Activated CD8-positive, alpha-beta T cell treated with anti-CD3 and anti-CD28 coated beads, Interleukin-2, amount 10 ng/mL, durations not matched to agents 7 days and 5 days (primary cell): ENCODE measurements around the gene SNX25. TPM values are rescaled to one million over a fixed set of nuclear protein-coding genes. Genes with fewer than 3 reads are reported as not detected.
"Not testable (repeated sequence)": the region's sequence is repeated elsewhere in the genome, so short reads cannot be mapped to it uniquely, and the experiment has no call there.

Experiments used
- ATAC-seq: fragments of 150-1000 bp; cut with Tn5 transposase; one replicate; pipeline ENCODE4 v1.10.0; 2021; ENCODE audit warnings: moderate library complexity
- CTCF ChIA-PET: fragments of 350-600 bp; sonication (Branson Sonifier 250); formaldehyde crosslinking; loops from one replicate; lab custom pipeline; 2021; ENCODE audit warnings: antibody characterized with exemption; lab: Charles Lee
- POLR2A ChIA-PET: fragments of 350-600 bp; sonication (Branson Sonifier 250); formaldehyde crosslinking; loops from one replicate; lab custom pipeline; 2021; ENCODE audit warnings: antibody characterized with exemption; lab: Charles Lee
- DNase-seq: peaks from one replicate; pipeline ENCODE4 v3.0.0-alpha.2; 2020
- H3K27ac Mint-ChIP-seq: one replicate; pipeline ENCODE4 v1.8.0; 2021; ENCODE audit warnings: mild to moderate bottlenecking, mixed read lengths
- H3K27me3 Mint-ChIP-seq: one replicate; pipeline ENCODE4 v1.8.0; 2021; ENCODE audit warnings: low read depth, mixed read lengths
- H3K36me3 Mint-ChIP-seq: one replicate; pipeline ENCODE4 v1.8.0; 2021; ENCODE audit warnings: low read depth, mixed read lengths
- H3K4me1 Mint-ChIP-seq: one replicate; pipeline ENCODE4 v1.8.0; 2021; ENCODE audit warnings: low read depth, mixed read lengths
- H3K4me3 Mint-ChIP-seq: one replicate; pipeline ENCODE4 v1.8.0; 2021; ENCODE audit warnings: mild to moderate bottlenecking, mixed read lengths
- H3K9me3 Mint-ChIP-seq: one replicate; pipeline ENCODE4 v1.8.0; 2022; ENCODE audit warnings: mixed read lengths; ENCODE audit not compliant: insufficient read depth
- total RNA-seq, 2 experiments: library from RNA; stranded (reverse); gene quantifications; one replicate each; pipeline ENCODE4 v1.2.3, GENCODE V29; 2021

SNX25 gene
- total RNA-seq, 2 experiments from 2014 or later, result 16.6 to 16.7 TPM

GRCh38 chr4:185357733-185358440 is 148.5 kb downstream of the SNX25 start:
- Mint-ChIP-seq H3K27ac (no peak overlapping the region), H3K9me3 (no peaks in the 10 kb centered on the region), H3K36me3 (peaks cover 15% of the 10 kb centered on the region), H3K4me3 (no peak overlapping the region), H3K4me1 (no peaks in the 10 kb centered on the region), H3K27me3 (no peaks in the 10 kb centered on the region)
- DNase-seq, result no peak
- POLR2A ChIA-PET, result no interaction called here
- no peak for ATAC-seq
- CTCF ChIA-PET, result interaction anchor here (0.6 kb wide), 1 partner anchor 35 kb away, joined by 4 read pairs; no protein-coding TSS in a partner anchor

GRCh38 chr4:185358514-185358913 is 149.1 kb downstream of the SNX25 start:
- DNase-seq (no peak), ATAC-seq (no peak)
- Mint-ChIP-seq H3K36me3 (peaks cover 11% of the 10 kb centered on the region), H3K4me1 (no peaks in the 10 kb centered on the region), H3K27ac (no peak overlapping the region), H3K9me3 (no peaks in the 10 kb centered on the region), H3K27me3 (no peaks in the 10 kb centered on the region), H3K4me3 (no peak overlapping the region)
- ChIA-PET CTCF (no interaction called here), POLR2A (no interaction called here)

DNA sequence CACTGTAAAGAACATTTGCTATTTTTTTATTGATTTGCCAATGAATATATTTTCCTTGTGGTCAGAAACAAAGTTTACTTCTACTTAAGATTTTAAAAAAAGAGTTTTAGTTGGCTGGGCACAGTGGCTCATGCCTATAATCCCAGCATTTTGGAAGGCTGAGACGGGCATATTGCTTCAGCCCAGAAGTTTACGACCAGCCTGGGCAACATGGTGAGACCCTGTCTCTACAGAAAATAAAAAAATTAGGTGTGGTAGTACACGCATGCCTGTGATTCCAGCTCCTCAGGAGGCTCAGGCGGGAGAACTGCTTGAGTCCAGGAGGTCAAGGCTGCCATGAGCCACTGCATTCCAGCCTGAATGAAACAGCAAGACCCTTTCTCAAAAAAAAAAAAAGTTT is 149.6 kb downstream of the SNX25 start:
- no peaks in the 10 kb centered on the region for H3K9me3 Mint-ChIP-seq
- H3K27ac Mint-ChIP-seq, result no peak overlapping the region
- no peaks in the 10 kb centered on the region for H3K27me3 Mint-ChIP-seq
- ChIA-PET POLR2A (no interaction called here), CTCF (no interaction called here)
- peaks cover 11% of the 10 kb centered on the region for H3K36me3 Mint-ChIP-seq
- no peak overlapping the region for H3K4me3 Mint-ChIP-seq
- H3K4me1 Mint-ChIP-seq, result no peaks in the 10 kb centered on the region
- ATAC-seq (no peak), DNase-seq (no peak)

DNA sequence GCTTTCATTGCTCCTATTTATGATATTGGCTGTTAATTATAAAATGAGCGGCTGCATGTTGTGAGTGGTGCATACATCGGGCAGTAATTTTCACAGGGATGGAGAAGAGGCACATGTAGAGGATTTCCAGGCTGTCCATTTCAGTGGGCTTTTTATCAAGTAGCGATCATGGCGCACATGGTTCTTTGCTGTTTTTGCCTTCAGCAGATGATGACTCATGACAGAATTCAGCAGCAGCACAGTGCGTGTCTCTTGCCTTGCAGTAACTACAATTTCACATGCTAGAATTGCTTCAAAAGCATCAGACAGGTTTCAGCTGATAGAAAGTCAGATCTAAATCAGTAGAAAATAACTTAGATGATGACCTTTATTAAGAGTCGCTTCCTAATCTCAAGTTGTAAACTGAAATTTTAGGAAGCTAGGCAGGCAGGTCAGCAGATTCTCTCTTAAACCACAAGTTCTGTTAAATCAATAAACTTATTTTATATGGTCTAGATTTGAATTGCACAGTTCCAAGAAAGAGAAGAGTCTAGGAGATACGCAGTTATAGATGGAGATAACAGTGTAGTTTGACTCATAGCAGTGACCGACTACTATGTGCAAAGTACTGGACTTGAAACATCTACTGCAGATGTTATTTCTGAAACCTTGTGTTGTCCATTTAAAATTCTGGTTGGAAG is 150.5 kb downstream of the SNX25 start:
- H3K9me3 Mint-ChIP-seq, result no peaks in the 10 kb centered on the region
- H3K4me3 Mint-ChIP-seq, result no peak overlapping the region
- ChIA-PET CTCF (no interaction called here), POLR2A (no interaction called here)
- H3K27me3 Mint-ChIP-seq, result no peaks in the 10 kb centered on the region
- no peak overlapping the region for H3K27ac Mint-ChIP-seq
- no peaks in the 10 kb centered on the region for H3K4me1 Mint-ChIP-seq
- H3K36me3 Mint-ChIP-seq, result peaks cover 8% of the 10 kb centered on the region
- ATAC-seq (no peak), DNase-seq (no peak)

DNA sequence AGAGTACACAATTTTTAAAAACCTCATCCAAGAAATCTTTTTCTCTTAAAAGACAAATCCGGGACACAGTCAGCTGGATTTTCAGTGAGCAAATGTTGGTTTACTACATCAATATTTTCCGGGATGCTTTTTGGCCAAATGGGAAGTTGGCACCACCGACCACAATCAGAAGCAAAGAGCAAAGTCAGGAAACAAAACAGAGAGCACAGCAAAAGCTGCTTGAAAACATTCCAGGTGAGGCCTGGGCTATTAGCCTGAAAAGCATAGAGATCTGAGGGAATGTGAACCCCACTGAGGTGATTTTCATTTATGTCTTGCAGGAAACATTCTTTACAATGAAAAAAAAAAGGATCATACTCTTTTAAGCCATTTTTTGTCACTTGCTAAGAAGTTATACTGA is 152.5 kb downstream of the SNX25 start:
- no peak overlapping the region for H3K27ac Mint-ChIP-seq
- H3K27me3 Mint-ChIP-seq, result no peaks in the 10 kb centered on the region
- CTCF ChIA-PET, result interaction anchor here (1.3 kb wide), 1 partner anchor 9 kb away, joined by 3 read pairs; no protein-coding TSS in a partner anchor
- ATAC-seq, result no peak
- H3K4me3 Mint-ChIP-seq, result no peak overlapping the region
- POLR2A ChIA-PET, result no interaction called here
- no peaks in the 10 kb centered on the region for H3K9me3 Mint-ChIP-seq
- peaks cover 8% of the 10 kb centered on the region for H3K36me3 Mint-ChIP-seq
- H3K4me1 Mint-ChIP-seq, result no peaks in the 10 kb centered on the region
- no peak for DNase-seq

- CTCF ChIA-PET, result interaction anchor here (1.3 kb wide), 1 partner anchor 10 kb away, joined by 3 read pairs; no protein-coding TSS in a partner anchor
- POLR2A ChIA-PET, ATAC-seq, H3K4me1 Mint-ChIP-seq, H3K36me3 Mint-ChIP-seq, H3K27me3 Mint-ChIP-seq, H3K27ac Mint-ChIP-seq, H3K4me3 Mint-ChIP-seq, DNase-seq, H3K9me3 Mint-ChIP-seq: not testable (repeated sequence)
These were observed 153.2 kb downstream of the SNX25 start for GRCh38 chr4:185362570-185362969.

DNA sequence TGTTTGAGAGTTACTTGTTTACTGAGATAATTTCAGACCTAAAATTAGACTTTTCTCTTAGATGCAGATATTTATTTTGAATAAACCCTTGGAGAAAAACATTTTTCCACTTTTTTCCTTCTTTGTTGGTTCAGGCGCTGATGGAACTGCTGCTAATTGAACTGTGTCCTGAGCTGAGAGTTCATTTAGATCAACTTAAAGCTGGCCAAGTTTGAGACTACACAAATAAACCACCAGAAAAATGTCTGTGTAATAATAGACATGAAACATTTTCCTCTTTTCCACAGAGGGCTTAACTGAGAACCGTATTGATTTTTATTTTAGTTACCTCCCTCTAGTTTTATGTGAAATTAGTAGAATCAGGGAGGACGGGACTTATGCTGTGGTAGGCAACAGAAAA is 153.9 kb downstream of the SNX25 start:
- Mint-ChIP-seq H3K27me3 (no peaks in the 10 kb centered on the region), H3K9me3 (no peaks in the 10 kb centered on the region), H3K27ac (no peak overlapping the region), H3K4me1 (no peaks in the 10 kb centered on the region), H3K36me3 (peaks cover 3% of the 10 kb centered on the region), H3K4me3 (no peak overlapping the region)
- ATAC-seq (no peak), DNase-seq (no peak)
- CTCF ChIA-PET, result no interaction called here
- POLR2A ChIA-PET, result no interaction called here

DNA sequence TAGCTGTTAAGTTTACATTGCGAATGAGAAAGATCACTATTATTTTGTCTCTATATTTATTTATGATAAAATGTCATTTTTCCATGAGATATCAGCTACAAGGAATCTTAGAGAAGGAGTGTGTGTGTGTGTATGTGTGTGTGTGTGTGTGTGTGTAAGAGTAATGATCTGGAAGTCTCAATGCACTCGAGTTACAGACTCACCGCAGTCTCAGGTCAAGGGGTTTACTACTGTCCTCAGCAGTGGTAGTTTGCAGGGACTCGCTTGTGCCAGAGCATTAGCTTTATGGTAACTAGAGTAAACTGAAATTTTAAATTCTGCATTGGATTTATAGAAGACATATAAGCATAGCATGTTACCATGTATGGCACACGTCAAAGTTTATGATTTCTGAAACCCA is 155.5 kb downstream of the SNX25 start:
- no peak for ATAC-seq
- H3K4me3 Mint-ChIP-seq, result no peak overlapping the region
- no peak overlapping the region for H3K27ac Mint-ChIP-seq
- CTCF ChIA-PET, result no interaction called here
- peaks cover 3% of the 10 kb centered on the region for H3K36me3 Mint-ChIP-seq
- no peak for DNase-seq
- no peaks in the 10 kb centered on the region for H3K9me3 Mint-ChIP-seq
- POLR2A ChIA-PET, result no interaction called here
- H3K27me3 Mint-ChIP-seq, result no peaks in the 10 kb centered on the region
- H3K4me1 Mint-ChIP-seq, result no peaks in the 10 kb centered on the region

DNA sequence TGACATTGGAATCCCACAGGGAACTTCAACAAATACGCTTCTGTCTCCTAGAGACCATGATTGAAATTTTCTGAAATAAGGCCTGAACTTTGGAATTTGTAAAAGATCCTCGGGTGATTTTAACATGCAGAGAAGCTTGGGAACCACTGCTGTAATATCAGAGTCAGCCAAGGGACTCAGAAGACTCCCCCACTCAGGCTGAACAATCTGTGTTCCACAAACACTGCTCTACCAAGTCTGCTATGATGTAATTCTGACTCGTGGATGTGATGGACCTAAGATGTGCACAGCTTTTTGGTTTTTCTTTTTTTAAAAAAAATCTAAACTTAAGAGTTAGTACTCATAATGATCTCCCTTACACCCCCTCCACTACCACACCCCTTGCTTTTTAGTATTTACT is 160.3 kb downstream of the SNX25 start:
- no peaks in the 10 kb centered on the region for H3K4me1 Mint-ChIP-seq
- H3K36me3 Mint-ChIP-seq, result no peaks in the 10 kb centered on the region
- no peaks in the 10 kb centered on the region for H3K27me3 Mint-ChIP-seq
- ATAC-seq (no peak), DNase-seq (no peak)
- CTCF ChIA-PET, result no interaction called here
- no peak overlapping the region for H3K27ac Mint-ChIP-seq
- no peak overlapping the region for H3K4me3 Mint-ChIP-seq
- POLR2A ChIA-PET, result no interaction called here
- no peaks in the 10 kb centered on the region for H3K9me3 Mint-ChIP-seq

DNA sequence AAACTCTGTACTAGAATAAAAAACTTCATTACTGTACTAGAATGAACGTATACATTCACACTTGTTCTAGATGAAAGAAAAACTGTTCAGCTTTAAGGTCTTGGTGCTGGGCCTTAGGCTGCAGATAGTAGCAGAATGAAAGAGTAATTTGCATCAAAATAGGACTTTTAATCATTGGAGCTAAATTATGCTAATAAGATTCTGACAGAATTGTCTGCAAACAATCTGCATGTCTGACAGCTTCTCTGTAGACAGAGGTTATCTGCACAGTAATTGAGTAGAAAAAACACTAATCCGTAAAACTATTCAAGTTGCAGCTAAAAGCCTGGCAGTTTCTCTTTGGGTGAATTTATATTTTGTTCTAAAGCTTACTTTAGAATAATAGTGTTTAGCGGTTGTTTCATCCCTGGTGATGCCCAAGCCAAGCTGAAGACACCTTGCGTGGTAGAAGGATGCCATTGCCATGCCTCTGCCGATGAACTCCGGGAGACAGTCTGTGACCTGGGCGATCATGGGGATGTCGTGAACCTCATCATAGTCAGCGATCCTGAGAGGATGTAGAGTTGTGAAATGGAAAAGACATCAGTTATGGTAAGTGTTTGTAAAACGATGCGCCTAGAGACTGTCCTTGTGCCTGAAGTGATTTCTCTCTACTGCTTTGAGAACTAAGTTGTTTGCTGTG is 161.0 kb downstream of the SNX25 start:
- no peak overlapping the region for H3K4me3 Mint-ChIP-seq
- ATAC-seq (no peak), DNase-seq (no peak)
- no peaks in the 10 kb centered on the region for H3K9me3 Mint-ChIP-seq
- no peaks in the 10 kb centered on the region for H3K4me1 Mint-ChIP-seq
- H3K36me3 Mint-ChIP-seq, result no peaks in the 10 kb centered on the region
- H3K27me3 Mint-ChIP-seq, result no peaks in the 10 kb centered on the region
- ChIA-PET POLR2A (no interaction called here), CTCF (no interaction called here)
- no peak overlapping the region for H3K27ac Mint-ChIP-seq

DNA sequence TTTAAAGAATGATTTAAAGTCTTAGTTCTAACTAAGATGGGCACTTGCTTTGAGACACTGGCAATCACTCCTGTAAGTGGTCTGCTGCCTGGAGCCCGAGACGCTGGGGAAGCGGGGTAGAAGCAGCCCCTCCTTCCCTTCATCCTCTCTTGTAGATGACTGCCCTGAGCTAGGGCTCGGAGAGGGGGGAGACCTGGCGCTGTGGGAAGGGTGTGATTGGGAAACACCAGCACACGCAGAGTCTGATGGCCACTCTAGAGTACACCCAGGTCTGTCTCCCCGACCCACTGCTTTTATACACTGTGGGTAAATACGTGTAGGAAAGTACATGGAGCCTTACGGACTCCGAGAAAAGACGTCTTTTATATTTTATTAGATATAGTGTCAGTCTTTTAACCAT is 162.3 kb downstream of the SNX25 start:
- H3K27ac Mint-ChIP-seq, result no peak overlapping the region
- H3K4me1 Mint-ChIP-seq, result no peaks in the 10 kb centered on the region
- H3K36me3 Mint-ChIP-seq, result no peaks in the 10 kb centered on the region
- DNase-seq (no peak), ATAC-seq (no peak)
- H3K9me3 Mint-ChIP-seq, result no peaks in the 10 kb centered on the region
- H3K4me3 Mint-ChIP-seq, result no peak overlapping the region
- ChIA-PET POLR2A (no interaction called here), CTCF (interaction anchor here (0.8 kb wide), 1 partner anchor 226 kb away, joined by 3 read pairs; no protein-coding TSS in a partner anchor)
- no peaks in the 10 kb centered on the region for H3K27me3 Mint-ChIP-seq

DNA sequence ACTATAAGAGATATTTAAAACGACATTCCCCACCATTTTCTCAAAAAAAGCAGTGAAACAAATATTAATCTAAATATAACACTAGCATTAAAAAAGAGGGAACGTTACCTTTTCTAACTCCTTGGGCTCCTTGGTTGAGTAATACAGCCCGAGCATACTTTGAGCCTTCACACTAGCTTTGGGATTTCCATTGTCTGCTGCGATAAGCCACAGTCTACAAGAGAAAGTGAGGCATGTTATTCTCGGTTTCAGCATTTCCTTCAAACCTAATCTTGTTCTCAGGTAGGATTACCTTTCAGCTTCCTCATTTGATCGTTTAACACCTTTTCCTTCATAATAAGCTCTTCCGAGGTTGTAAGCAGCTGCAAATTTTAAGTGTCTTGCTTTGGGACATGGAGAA is 164.6 kb downstream of the SNX25 start:
- DNase-seq (no peak), ATAC-seq (no peak)
- Mint-ChIP-seq H3K9me3 (no peaks in the 10 kb centered on the region), H3K4me3 (no peak overlapping the region), H3K27ac (no peak overlapping the region), H3K27me3 (no peaks in the 10 kb centered on the region), H3K36me3 (no peaks in the 10 kb centered on the region), H3K4me1 (no peaks in the 10 kb centered on the region)
- ChIA-PET POLR2A (no interaction called here), CTCF (no interaction called here)
